ENCODE measurements around the gene TMEM176A.

The TMEM176A gene

DNA sequence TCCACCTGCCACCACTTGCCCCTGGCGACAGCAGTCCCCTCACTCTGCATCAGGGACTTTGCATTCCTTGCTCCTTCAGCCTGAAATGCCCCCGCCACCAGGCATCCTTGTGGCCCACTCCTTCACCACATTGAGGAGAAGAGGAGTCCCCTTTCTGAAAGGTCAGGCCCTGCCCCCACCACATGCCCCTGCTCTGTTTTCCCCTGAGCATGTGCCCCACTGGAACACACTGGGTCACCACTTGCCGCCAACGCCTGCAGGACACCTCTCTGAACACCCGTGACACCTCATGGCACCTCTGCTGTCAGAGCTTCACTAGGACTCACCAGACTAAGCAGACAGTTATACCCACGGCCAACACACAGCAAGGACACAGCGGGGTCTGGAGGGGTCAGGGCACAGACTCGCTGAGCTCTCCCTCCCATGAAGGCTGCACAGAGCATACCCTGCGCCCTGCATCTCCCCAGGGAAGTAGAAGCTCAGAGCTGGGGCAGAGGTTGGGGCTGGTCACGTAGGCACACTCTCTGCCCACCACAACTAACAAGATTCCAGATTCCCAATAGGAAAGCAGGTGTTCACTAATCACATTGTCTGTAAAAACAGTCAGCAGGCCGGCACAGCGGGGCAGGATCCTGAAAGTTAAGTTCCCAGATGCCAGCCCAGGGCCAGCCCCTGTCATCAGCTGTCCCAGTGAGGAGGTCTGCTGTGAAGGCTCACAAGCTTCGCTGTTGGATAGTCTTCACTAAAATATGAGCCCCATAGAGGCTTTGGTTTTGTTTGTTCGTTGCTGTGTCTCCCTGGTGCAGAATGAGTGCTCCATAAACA, 45.9 kb downstream of the TMEM176A start:
- no peak for DNase-seq (ENCODE audit: low read depth in 2 of 2, low spot score in 1 of 2)

DNA sequence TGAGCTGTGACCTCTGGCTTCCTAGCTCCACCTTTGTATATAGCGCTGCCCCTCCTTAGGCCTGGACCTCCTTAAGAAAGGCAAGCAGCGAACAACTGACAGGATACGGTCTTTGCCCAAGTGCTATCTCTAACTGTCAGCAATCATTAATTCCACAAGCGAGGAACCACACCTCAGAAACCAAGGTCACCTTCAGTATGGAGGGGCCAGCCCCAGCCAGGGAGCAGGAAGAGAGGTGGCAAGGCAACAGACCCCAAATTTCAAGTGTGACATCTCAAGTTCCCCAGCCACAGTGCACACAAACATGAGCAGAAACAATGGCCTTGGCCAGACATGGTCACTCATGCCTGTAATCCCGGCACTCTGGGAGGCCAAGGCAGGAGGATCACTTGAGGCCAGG, 47.0 kb downstream of the TMEM176A start:
- DNase-seq (ENCODE audit: low read depth in 2 of 2, low spot score in 1 of 2), result no peak

DNA sequence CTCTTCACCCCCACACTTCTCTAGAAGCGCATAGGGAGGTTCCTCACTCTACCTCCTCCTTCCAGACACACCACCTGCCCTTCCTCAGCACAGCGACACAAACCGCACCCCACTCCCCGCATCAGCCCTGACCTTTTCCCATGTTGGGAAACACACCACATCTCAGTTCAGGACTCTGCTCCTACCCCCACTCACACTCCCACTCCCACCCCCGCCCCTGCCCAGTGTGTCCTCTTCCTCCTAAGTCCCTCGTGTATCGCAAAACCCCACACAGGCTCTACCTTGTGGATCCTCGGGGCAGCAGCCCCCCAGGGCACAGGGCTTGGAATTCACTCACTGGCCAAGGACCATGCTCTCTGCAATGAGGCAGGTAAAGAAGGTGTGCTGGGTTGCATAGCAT, 47.5 kb downstream of the TMEM176A start:
- no peak for DNase-seq (ENCODE audit: low read depth in 2 of 2, low spot score in 1 of 2)

DNA sequence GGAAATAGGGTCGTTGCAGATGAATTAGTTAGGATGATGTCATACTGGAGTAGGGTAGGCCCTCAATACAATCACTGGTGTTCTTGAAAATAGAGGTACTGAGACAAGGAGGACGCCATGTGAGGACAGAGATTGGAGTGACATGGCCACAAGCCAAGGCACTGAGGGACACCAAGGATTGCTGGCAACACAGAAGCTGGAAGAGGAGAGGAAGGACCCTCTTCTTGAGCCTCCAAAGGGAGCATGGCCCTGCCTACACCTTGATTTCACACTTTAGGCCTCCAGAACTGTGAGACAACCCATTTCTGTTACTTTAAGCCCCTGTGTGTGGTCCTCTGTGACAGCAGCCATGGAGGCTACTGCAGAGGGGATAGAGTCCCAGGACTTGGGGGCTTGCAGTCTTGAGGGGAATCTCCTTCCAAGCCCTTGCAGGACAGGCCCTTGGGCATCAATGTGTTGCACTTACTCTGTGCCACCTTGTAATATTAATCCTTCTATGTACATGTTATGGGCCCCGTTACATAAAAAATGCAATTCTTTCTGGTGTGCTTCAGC, 48.1 kb downstream of the TMEM176A start:
- DNase-seq (ENCODE audit: low read depth in 2 of 2, low spot score in 1 of 2), result no peak

DNA sequence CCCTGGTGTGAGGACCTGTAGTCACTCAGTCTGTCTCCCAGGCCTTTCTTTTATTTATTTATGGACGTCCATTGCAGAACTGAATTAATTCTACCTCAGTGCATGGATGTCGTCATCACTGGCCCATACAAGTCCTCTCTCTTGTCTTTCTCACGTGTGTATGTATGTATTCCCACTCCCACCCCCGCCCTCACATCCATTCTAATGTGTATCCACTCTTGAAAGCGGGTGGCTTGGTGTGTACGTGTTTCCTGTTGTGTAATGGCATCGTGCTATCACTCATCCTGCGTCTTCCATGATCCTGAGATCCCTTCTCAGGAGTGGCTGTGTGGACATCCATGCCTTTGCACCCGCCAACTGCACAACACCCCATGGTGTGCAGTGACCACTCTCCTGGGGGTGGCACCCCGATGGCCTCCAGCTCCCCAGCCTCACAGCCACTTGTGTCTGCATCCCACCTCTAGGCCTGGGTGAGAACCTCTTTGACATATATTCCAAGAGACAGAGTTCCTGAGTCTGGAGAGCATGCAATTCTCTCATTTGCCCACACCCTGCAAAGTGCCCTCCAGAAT, 48.7 kb downstream of the TMEM176A start:
- DNase-seq (ENCODE audit: low read depth in 2 of 2, low spot score in 1 of 2), result no peak

DNA sequence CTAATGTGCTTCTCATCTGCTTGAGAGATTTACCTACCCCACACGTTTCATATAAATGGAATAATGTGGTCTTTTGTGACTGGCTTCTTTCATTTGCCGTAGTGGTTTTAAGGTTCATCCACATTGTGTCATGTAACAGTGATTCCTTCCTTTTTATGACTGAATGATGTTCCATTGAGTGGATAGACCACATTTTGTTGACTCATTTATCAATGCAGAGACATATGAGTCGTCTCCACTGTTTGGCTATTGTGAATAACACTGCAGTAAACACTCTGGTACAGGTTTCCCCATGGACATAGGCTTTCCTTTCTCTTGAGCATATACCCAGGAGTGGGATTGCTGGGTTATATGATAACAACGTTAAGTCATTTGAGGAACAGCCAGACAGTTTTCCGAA, 49.7 kb downstream of the TMEM176A start:
- DNase-seq (ENCODE audit: low read depth in 2 of 2, low spot score in 1 of 2), result no peak

DNA sequence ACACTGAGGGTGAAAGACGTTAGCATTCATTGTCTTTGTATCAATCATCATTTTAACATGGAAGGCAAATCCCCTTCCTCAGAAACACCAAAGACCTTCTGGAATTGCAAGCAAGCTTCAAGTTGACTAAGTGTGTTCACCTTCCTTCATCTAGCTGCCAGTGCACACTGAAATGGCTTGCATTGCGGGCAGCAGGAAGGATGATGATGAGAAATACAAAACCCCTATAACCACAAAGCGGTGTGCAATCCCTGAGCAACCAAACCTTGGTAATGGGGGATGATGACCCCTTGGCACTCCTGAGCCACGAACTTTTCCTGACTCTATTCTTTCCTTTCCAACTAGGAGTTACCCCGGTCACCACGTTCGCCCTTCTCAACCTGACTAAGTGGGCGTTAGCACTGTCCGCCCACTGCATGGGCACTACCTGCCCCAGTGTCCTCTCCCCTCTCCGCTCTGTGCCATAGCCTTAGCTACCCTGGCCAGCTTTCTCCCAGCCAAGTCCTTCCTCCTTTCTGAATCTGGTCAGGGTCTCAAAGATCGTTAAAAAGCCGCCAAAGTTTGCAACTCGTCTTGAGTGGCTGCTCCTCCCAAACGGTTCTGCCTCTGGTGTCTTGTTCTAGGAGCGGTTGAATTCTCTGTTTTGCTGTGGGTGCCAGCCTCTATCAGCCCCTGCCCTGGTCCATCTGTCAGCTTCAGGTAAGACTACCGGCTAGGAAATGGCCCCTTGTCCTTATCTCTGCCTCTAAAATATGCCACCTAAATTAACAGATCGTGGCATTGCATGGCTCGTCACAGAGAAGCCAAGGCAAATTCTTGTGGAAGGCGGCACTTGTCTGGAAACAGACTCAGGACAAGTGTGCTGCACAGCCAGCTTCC, 51.2 kb downstream of the TMEM176A start:
- no peak for DNase-seq (ENCODE audit: low read depth in 2 of 2, low spot score in 1 of 2)

DNA sequence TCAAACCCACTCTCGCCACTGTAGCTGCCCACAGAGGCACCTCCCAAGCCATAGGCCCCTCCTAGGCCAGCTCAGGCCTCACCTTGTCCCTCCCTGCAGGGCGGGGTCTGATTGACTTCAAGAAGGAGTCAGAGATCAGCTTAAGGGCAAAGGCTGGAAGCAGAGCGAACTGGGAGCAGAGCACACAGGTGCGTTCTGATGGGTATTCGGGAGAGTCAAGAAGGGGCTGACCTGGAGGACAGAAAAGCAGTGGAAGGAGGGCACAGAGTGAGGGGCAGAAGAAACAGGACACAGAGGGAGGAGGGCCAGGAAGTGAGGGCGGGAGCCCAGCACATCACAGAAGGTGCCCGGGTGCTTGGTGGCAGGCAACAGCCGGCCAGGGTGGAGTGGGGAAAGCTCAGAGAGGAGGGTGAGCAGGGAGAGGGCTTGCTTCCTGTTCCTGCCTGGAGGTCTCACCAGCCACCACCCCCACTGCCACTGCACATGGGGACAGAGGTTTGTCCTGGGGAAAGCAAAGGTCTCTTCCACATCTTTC, 51.9 kb downstream of the TMEM176A start, which contains the start of gene AOC1:
Gene AOC1, plus strand, starts transcription at position 147 of the 535 bp plus-strand sequence. CDS start 3,954 bp downstream, outside the sequence.
- no peak for DNase-seq (ENCODE audit: low read depth in 2 of 2, low spot score in 1 of 2)

DNA sequence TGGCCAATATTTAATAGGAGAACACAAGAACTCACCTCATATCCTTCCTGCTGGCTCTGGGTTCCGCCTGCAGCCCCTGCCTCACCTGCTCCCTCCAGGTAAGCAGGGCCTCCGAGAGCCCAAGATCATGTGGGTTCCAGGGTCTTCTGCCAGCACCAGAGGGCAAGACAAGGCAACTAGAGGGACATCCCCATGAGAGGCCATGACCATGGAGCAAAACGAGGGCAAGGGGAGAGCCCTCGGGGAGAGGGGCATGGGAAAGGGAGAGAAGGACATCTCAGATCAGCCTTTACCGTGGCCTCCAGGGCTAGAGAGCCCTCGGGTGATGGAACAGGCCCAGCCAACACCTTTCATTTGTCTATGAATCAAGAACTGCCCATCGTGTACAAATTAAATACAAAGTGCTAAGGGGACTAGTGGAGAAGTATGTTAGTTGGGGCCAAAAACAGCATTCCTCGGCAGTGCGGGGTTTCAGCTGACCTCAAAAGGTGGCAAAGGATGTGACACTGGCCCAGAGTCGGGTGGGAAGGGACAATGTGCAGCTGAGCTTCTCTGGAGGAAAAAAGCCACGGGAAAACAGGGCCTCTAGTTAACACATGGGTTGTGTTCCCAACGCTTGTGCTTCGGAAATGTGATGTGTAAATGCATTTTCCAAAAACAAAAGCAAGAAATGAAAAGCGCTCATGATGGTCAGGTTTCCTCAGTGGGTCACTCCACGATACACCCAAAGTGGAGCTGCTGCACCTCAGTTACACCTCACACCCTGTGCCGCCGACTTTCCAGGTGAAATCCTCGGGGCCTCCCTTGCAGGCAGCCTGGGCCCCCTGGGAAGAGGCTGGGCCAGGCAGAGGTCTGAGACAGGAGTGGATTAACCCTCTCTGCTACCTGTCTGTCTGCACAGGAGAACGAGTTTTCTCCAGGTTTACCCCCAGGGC, 53.8 kb downstream of the TMEM176A start:
- no peak for DNase-seq (ENCODE audit: low read depth in 2 of 2, low spot score in 1 of 2)
